Astrocyte (in vitro differentiated cells and primary cell): ENCODE data around the gene ARHGAP30.

ENCODE experiments used
- EZH2 ChIP-seq: IDR thresholded peaks from 2 replicates; pipeline ENCODE4 v1.6.1; 2012; ENCODE audit warnings: mild to moderate bottlenecking, low read length, inconsistent platforms; ENCODE audit not compliant: insufficient read depth
- TF ChIP-seq, protein P1 (sequence below): IDR thresholded peaks from 2 replicates; pipeline ENCODE4 v1.5.1; 2011; ENCODE audit warnings: low read depth, mild to moderate bottlenecking, inconsistent platforms, low read length, moderate library complexity; ENCODE audit not compliant: insufficient read depth

GRCh38 chr1:161072751-161073449 lies 3.2 kb upstream of the ARHGAP30 start:
- TF ChIP-seq, protein P1, sequence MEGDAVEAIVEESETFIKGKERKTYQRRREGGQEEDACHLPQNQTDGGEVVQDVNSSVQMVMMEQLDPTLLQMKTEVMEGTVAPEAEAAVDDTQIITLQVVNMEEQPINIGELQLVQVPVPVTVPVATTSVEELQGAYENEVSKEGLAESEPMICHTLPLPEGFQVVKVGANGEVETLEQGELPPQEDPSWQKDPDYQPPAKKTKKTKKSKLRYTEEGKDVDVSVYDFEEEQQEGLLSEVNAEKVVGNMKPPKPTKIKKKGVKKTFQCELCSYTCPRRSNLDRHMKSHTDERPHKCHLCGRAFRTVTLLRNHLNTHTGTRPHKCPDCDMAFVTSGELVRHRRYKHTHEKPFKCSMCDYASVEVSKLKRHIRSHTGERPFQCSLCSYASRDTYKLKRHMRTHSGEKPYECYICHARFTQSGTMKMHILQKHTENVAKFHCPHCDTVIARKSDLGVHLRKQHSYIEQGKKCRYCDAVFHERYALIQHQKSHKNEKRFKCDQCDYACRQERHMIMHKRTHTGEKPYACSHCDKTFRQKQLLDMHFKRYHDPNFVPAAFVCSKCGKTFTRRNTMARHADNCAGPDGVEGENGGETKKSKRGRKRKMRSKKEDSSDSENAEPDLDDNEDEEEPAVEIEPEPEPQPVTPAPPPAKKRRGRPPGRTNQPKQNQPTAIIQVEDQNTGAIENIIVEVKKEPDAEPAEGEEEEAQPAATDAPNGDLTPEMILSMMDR: no peak
- TF ChIP-seq EZH2: no peak
